ENCODE results near the gene C1orf105. TPM values are rescaled to one million over a fixed set of nuclear protein-coding genes. Genes with fewer than 3 reads are reported as not detected.
A peak's percentile ranks its signal among the peaks of the same experiment; 100 is the strongest.

Gene C1orf105
- total RNA-seq, 1 experiment from 2014 or later: not detected

- no peaks in the 10 kb centered on the region for H3K36me3 ChIP-seq
- H3K9me3 ChIP-seq: no peaks in the 10 kb centered on the region
- H3K4me3 ChIP-seq: no peak overlapping the region
- peak; percentile 36 for DNase-seq
- no peaks in the 10 kb centered on the region for H3K27me3 ChIP-seq
These were observed 40.4 kb downstream of the C1orf105 start for GRCh38 chr1:172460887-172461315.

- H3K4me3 ChIP-seq: no peak overlapping the region
- no peak for DNase-seq
- H3K9me3 ChIP-seq: no peaks in the 10 kb centered on the region
- no peaks in the 10 kb centered on the region for H3K36me3 ChIP-seq
- no peaks in the 10 kb centered on the region for H3K27me3 ChIP-seq
These were observed 45.1 kb downstream of the C1orf105 start for GRCh38 chr1:172465617-172466016.

- no peak overlapping the region for H3K4me3 ChIP-seq
- no peaks in the 10 kb centered on the region for H3K36me3 ChIP-seq
- H3K27me3 ChIP-seq: no peaks in the 10 kb centered on the region
- peak; percentile 7 for DNase-seq
- H3K9me3 ChIP-seq: no peaks in the 10 kb centered on the region
These were observed 46.4 kb downstream of the C1orf105 start for GRCh38 chr1:172466795-172467407.

GRCh38 chr1:172467446-172467845 lies 47.0 kb downstream of the C1orf105 start:
- Histone ChIP-seq H3K9me3 (no peaks in the 10 kb centered on the region), H3K36me3 (no peaks in the 10 kb centered on the region), H3K27me3 (no peaks in the 10 kb centered on the region), H3K4me3 (no peak overlapping the region)
- DNase-seq: no peak

- Histone ChIP-seq H3K36me3 (no peaks in the 10 kb centered on the region), H3K9me3 (no peaks in the 10 kb centered on the region), H3K4me3 (no peak overlapping the region), H3K27me3 (no peaks in the 10 kb centered on the region; the same call in 1 of the 2 replicates)
- DNase-seq: no peak
These were observed 47.8 kb downstream of the C1orf105 start for GRCh38 chr1:172468296-172468695.

- no peaks in the 10 kb centered on the region for H3K9me3 ChIP-seq
- peaks cover 3% of the 10 kb centered on the region for H3K27me3 ChIP-seq
- no peaks in the 10 kb centered on the region for H3K36me3 ChIP-seq
- no peak for DNase-seq
- no peak overlapping the region for H3K4me3 ChIP-seq
These were observed 49.2 kb downstream of the C1orf105 start for GRCh38 chr1:172469717-172470116.

GRCh38 chr1:172470149-172470548 lies 49.7 kb downstream of the C1orf105 start:
- H3K36me3 ChIP-seq: no peaks in the 10 kb centered on the region
- no peak for DNase-seq

GRCh38 chr1:172471666-172472065 lies 51.2 kb downstream of the C1orf105 start:
- no peak for DNase-seq
- H3K36me3 ChIP-seq: no peaks in the 10 kb centered on the region
- no peak overlapping the region for H3K4me3 ChIP-seq
- H3K27me3 ChIP-seq: peaks cover 3% of the 10 kb centered on the region
- H3K9me3 ChIP-seq: no peaks in the 10 kb centered on the region

More at GRCh38 chr1:172470149-172470548, 49.7 kb downstream of the C1orf105 start:
- H3K9me3 ChIP-seq: no peaks in the 10 kb centered on the region
- H3K4me3 ChIP-seq: no peak overlapping the region
- peaks cover 3% of the 10 kb centered on the region for H3K27me3 ChIP-seq

- no peak for DNase-seq
- Histone ChIP-seq H3K4me3 (no peak overlapping the region), H3K27me3 (peaks cover 3% of the 10 kb centered on the region), H3K9me3 (no peaks in the 10 kb centered on the region), H3K36me3 (no peaks in the 10 kb centered on the region)
These were observed 52.0 kb downstream of the C1orf105 start for GRCh38 chr1:172472495-172472894.

- no peaks in the 10 kb centered on the region for H3K9me3 ChIP-seq
- H3K36me3 ChIP-seq: no peaks in the 10 kb centered on the region
- peaks cover 3% of the 10 kb centered on the region for H3K27me3 ChIP-seq
- DNase-seq: no peak
- H3K4me3 ChIP-seq: no peak overlapping the region
These were observed 52.8 kb downstream of the C1orf105 start for GRCh38 chr1:172473302-172473701.

- Histone ChIP-seq H3K27me3 (peaks cover 3% of the 10 kb centered on the region), H3K36me3 (no peaks in the 10 kb centered on the region), H3K9me3 (no peaks in the 10 kb centered on the region), H3K4me3 (no peak overlapping the region)
- DNase-seq: no peak
These were observed 53.4 kb downstream of the C1orf105 start for GRCh38 chr1:172473842-172474241.

GRCh38 chr1:172476218-172476811 lies 55.8 kb downstream of the C1orf105 start:
- Histone ChIP-seq H3K36me3 (no peaks in the 10 kb centered on the region), H3K27me3 (peaks cover 3% of the 10 kb centered on the region), H3K9me3 (no peaks in the 10 kb centered on the region), H3K4me3 (no peak overlapping the region)
- no peak for DNase-seq

GRCh38 chr1:172477216-172477615 lies 56.7 kb downstream of the C1orf105 start:
- H3K36me3 ChIP-seq: no peaks in the 10 kb centered on the region
- H3K9me3 ChIP-seq: no peaks in the 10 kb centered on the region
- no peak for DNase-seq
- H3K27me3 ChIP-seq: peaks cover 3% of the 10 kb centered on the region
- H3K4me3 ChIP-seq: no peak overlapping the region

- no peaks in the 10 kb centered on the region for H3K36me3 ChIP-seq
- DNase-seq: no peak
- no peak overlapping the region for H3K4me3 ChIP-seq
- peaks cover 3% of the 10 kb centered on the region for H3K27me3 ChIP-seq
- H3K9me3 ChIP-seq: no peaks in the 10 kb centered on the region
These were observed 57.3 kb downstream of the C1orf105 start for GRCh38 chr1:172477741-172478140.

- no peak overlapping the region for H3K4me3 ChIP-seq
- no peak for DNase-seq
- H3K36me3 ChIP-seq: no peaks in the 10 kb centered on the region
- peaks cover 3% of the 10 kb centered on the region; the same call in 1 of the 2 replicates for H3K27me3 ChIP-seq
- H3K9me3 ChIP-seq: no peaks in the 10 kb centered on the region
These were observed 58.0 kb downstream of the C1orf105 start for GRCh38 chr1:172478485-172478884.

- no peak for DNase-seq
- Histone ChIP-seq H3K27me3 (peaks cover 11% of the 10 kb centered on the region), H3K4me3 (no peak overlapping the region), H3K36me3 (no peaks in the 10 kb centered on the region), H3K9me3 (no peaks in the 10 kb centered on the region)
These were observed 59.9 kb downstream of the C1orf105 start for GRCh38 chr1:172480431-172480830.

- no peaks in the 10 kb centered on the region for H3K9me3 ChIP-seq
- H3K4me3 ChIP-seq: no peak overlapping the region
- DNase-seq: no peak
- no peaks in the 10 kb centered on the region for H3K36me3 ChIP-seq
- peaks cover 19% of the 10 kb centered on the region for H3K27me3 ChIP-seq
These were observed 61.6 kb downstream of the C1orf105 start for GRCh38 chr1:172482044-172482443.

- DNase-seq: no peak
These were observed 63.0 kb downstream of the C1orf105 start for GRCh38 chr1:172483448-172483847.

More at GRCh38 chr1:172483448-172483847, 63.0 kb downstream of the C1orf105 start:
- no peak overlapping the region for H3K4me3 ChIP-seq
- peaks cover 33% of the 10 kb centered on the region for H3K27me3 ChIP-seq
- H3K36me3 ChIP-seq: no peaks in the 10 kb centered on the region
- no peaks in the 10 kb centered on the region for H3K9me3 ChIP-seq
